ENCODE data around the gene TMEM259.

DNA sequence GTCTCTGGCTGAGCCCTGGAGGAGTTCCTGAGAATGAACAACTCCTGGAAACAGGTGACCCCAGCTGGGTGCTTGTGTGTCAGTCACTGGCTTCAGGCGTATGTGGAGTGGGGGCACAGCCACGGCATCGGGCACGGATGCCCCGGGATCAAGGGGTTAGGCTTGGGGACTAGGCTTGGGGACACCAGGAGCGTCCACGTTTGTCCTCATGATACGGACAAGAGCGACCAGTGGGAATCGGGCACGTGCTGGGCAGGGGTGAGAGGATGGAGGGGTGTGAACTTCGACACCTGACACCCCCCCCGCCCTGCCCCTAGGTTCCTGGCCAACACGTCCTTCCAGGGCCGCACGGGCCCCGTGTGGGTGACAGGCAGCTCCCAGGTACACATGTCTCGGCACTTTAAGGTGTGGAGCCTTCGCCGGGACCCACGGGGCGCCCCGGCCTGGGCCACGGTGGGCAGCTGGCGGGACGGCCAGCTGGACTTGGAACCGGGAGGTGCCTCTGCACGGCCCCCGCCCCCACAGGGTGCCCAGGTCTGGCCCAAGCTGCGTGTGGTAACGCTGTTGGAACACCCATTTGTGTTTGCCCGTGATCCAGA, 16.6 kb downstream of the TMEM259 start:
- TF ChIP-seq, protein P1, sequence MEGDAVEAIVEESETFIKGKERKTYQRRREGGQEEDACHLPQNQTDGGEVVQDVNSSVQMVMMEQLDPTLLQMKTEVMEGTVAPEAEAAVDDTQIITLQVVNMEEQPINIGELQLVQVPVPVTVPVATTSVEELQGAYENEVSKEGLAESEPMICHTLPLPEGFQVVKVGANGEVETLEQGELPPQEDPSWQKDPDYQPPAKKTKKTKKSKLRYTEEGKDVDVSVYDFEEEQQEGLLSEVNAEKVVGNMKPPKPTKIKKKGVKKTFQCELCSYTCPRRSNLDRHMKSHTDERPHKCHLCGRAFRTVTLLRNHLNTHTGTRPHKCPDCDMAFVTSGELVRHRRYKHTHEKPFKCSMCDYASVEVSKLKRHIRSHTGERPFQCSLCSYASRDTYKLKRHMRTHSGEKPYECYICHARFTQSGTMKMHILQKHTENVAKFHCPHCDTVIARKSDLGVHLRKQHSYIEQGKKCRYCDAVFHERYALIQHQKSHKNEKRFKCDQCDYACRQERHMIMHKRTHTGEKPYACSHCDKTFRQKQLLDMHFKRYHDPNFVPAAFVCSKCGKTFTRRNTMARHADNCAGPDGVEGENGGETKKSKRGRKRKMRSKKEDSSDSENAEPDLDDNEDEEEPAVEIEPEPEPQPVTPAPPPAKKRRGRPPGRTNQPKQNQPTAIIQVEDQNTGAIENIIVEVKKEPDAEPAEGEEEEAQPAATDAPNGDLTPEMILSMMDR (IDR thresholded peaks at IDR 0.05): no peak
- no peak for TF ChIP-seq EZH2 (IDR thresholded peaks at IDR 0.05; ENCODE audit: borderline replicate concordance, insufficient read depth, low read depth, low read length, poor library complexity, severe bottlenecking)
